ENCODE results near the gene ATP13A4. TPM values are rescaled to one million over a fixed set of nuclear protein-coding genes. Genes with fewer than 3 reads are reported as not detected.

ATP13A4 gene
- polyA plus RNA-seq, 1 donor (not counting 4 experiments of a cell fraction or from before 2014, with no cell fraction given) = 0.16 TPM

DNA sequence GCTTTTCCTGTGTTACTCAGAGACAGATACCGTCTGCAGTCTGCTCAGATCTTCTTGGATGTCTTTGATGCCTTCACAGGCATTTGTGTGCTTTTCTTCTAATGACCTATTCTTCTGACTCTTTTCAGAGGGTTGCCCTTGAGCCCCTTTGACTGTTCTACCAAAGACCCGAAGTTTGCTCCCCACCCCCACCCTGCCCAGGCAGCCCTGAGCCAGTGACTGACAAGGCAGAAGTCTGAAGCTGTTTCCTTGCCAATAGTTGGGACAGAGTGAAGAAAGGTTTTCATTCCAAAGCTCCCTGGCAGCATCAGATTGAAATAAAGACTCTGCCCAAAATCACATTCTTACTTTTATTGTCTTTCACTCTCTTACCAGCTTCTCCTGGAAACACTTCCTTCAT is 167.1 kb downstream of the ATP13A4 start:
- Histone ChIP-seq H3K4me2 (ENCODE audit: control insufficient read depth, extremely low read depth, insufficient read depth, low read depth, low read length) (no peak overlapping the region), H3K36me3 (ENCODE audit: control insufficient read depth in 2 of 2, extremely low read depth in 1 of 2, insufficient read depth in 2 of 2, low read length in 2 of 2) (no peaks in the 10 kb centered on the region), H4K20me1 (ENCODE audit: control insufficient read depth, extremely low read depth, insufficient read depth, low read length) (no peaks in the 10 kb centered on the region), H3K79me2 (ENCODE audit: control insufficient read depth, insufficient read depth, low read length) (no peaks in the 10 kb centered on the region), H3K27ac (ENCODE audit: control insufficient read depth, insufficient read depth, low read length) (no peak overlapping the region), H3K9ac (ENCODE audit: control insufficient read depth, extremely low read depth, insufficient read depth, low read length) (no peak overlapping the region), H3K9me3 (ENCODE audit: control insufficient read depth, low read depth, low read length) (no peaks in the 10 kb centered on the region), H2AFZ (ENCODE audit: control insufficient read depth, low read length) (no peak overlapping the region), H3K4me1 (ENCODE audit: control insufficient read depth, extremely low read depth, insufficient read depth, low read length) (no peaks in the 10 kb centered on the region), H3K9me1 (ENCODE audit: control insufficient read depth, extremely low read depth, insufficient read depth, low read length) (no peaks in the 10 kb centered on the region), H3K4me3 (ENCODE audit: control insufficient read depth in 2 of 3, extremely low read depth in 1 of 3, insufficient read depth in 2 of 3, low read depth in 1 of 3, low read length in 3 of 3) (no peak overlapping the region), H3K27me3 (ENCODE audit: control insufficient read depth, extremely low read depth, insufficient read depth, low read length) (no peaks in the 10 kb centered on the region)
- TF ChIP-seq, protein P1, sequence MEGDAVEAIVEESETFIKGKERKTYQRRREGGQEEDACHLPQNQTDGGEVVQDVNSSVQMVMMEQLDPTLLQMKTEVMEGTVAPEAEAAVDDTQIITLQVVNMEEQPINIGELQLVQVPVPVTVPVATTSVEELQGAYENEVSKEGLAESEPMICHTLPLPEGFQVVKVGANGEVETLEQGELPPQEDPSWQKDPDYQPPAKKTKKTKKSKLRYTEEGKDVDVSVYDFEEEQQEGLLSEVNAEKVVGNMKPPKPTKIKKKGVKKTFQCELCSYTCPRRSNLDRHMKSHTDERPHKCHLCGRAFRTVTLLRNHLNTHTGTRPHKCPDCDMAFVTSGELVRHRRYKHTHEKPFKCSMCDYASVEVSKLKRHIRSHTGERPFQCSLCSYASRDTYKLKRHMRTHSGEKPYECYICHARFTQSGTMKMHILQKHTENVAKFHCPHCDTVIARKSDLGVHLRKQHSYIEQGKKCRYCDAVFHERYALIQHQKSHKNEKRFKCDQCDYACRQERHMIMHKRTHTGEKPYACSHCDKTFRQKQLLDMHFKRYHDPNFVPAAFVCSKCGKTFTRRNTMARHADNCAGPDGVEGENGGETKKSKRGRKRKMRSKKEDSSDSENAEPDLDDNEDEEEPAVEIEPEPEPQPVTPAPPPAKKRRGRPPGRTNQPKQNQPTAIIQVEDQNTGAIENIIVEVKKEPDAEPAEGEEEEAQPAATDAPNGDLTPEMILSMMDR (optimal IDR thresholded peaks at IDR 0.05 in 1 of 3, IDR thresholded peaks at IDR 0.05 in 1 of 3, conservative IDR thresholded peaks at IDR 0.05 in 1 of 3; ENCODE audit: extremely low read depth in 1 of 3, insufficient read depth in 2 of 3, low read length in 3 of 3) = no peak
- TF ChIP-seq EZH2 (IDR thresholded peaks at IDR 0.05; ENCODE audit: low read length) = no peak
- no peak for DNase-seq (ENCODE audit: low read depth, low spot score)
- no peak for FAIRE-seq
- dilution Hi-C loops (cut with MboI; ENCODE audit: extremely low pct_ligation_motif_present, low sequenced_read_pairs) = no loop called here

DNA sequence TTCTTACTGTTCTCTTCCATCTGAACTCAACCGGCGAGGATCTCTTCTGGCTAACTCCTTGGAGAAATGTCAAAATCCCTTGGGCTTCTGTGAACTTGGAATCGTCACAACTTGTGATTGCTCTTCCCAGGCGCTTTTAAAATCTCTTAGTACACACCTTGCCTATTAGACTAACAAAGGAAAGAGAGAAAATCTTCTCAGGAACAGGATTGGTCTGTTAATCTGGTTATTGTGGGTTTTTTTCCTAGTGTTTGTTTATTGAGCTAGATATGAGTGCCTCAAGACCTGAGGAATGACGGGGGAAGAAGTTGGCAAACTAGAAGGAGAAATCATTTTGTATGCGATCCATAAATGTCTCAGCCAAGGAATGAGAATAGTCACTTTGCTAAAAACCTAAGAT is 176.0 kb downstream of the ATP13A4 start, which contains the start of gene ATP13A5:
Gene ATP13A5 (minus strand): TSS at position 48 of the 400 bp plus-strand sequence. CDS start 28 bp downstream, at position 20.
- Histone ChIP-seq H3K9ac (ENCODE audit: control insufficient read depth, extremely low read depth, insufficient read depth, low read length) (no peak within 1 kb of the TSS), H3K4me3 (ENCODE audit: control insufficient read depth in 2 of 3, extremely low read depth in 1 of 3, insufficient read depth in 2 of 3, low read depth in 1 of 3, low read length in 3 of 3) (no peak within 1 kb of the TSS), H3K79me2 (ENCODE audit: control insufficient read depth, insufficient read depth, low read length) (no peaks in the 10 kb centered on the region), H3K36me3 (ENCODE audit: control insufficient read depth in 2 of 2, extremely low read depth in 1 of 2, insufficient read depth in 2 of 2, low read length in 2 of 2) (no peaks in the 10 kb centered on the region), H4K20me1 (ENCODE audit: control insufficient read depth, extremely low read depth, insufficient read depth, low read length) (no peaks in the 10 kb centered on the region), H3K9me1 (ENCODE audit: control insufficient read depth, extremely low read depth, insufficient read depth, low read length) (no peaks in the 10 kb centered on the region), H3K27ac (ENCODE audit: control insufficient read depth, insufficient read depth, low read length) (no peak within 1 kb of the TSS), H3K4me2 (ENCODE audit: control insufficient read depth, extremely low read depth, insufficient read depth, low read depth, low read length) (no peak within 1 kb of the TSS), H2AFZ (ENCODE audit: control insufficient read depth, low read length) (no peak within 1 kb of the TSS), H3K27me3 (ENCODE audit: control insufficient read depth, extremely low read depth, insufficient read depth, low read length) (no peaks in the 10 kb centered on the region), H3K4me1 (ENCODE audit: control insufficient read depth, extremely low read depth, insufficient read depth, low read length) (no peaks in the 10 kb centered on the region), H3K9me3 (ENCODE audit: control insufficient read depth, low read depth, low read length) (no peaks in the 10 kb centered on the region)
- FAIRE-seq = no peak
- no peak for TF ChIP-seq EZH2 (IDR thresholded peaks at IDR 0.05; ENCODE audit: low read length)
- dilution Hi-C loops (cut with MboI; ENCODE audit: extremely low pct_ligation_motif_present, low sequenced_read_pairs) = no loop called here
- DNase-seq (ENCODE audit: low read depth, low spot score) = no peak

DNA sequence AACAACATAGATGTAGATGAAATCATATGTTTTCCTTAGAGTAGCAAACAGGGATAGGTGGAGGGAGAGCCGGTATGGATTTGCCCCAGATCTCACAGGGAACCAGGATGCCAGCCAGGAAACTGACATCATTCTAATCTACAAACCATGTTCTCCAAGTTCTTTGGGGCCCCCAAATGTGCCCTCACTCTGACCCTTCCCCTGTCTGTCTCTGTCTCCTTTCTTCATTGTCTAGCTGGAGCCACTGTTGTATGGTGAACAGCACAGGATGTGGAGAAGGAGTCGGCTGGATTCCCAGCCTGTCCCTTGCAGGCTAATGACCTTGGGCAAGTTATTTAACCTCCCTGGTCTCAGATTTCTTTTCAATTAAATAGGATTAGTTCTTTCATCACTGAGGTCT is 177.1 kb downstream of the ATP13A4 start:
- Histone ChIP-seq H4K20me1 (ENCODE audit: control insufficient read depth, extremely low read depth, insufficient read depth, low read length) (no peaks in the 10 kb centered on the region), H3K9me3 (ENCODE audit: control insufficient read depth, low read depth, low read length) (no peaks in the 10 kb centered on the region), H3K27me3 (ENCODE audit: control insufficient read depth, extremely low read depth, insufficient read depth, low read length) (no peaks in the 10 kb centered on the region), H3K36me3 (ENCODE audit: control insufficient read depth in 2 of 2, extremely low read depth in 1 of 2, insufficient read depth in 2 of 2, low read length in 2 of 2) (no peaks in the 10 kb centered on the region), H3K9ac (ENCODE audit: control insufficient read depth, extremely low read depth, insufficient read depth, low read length) (no peak overlapping the region), H3K9me1 (ENCODE audit: control insufficient read depth, extremely low read depth, insufficient read depth, low read length) (no peaks in the 10 kb centered on the region), H2AFZ (ENCODE audit: control insufficient read depth, low read length) (no peak overlapping the region), H3K79me2 (ENCODE audit: control insufficient read depth, insufficient read depth, low read length) (no peaks in the 10 kb centered on the region), H3K4me2 (ENCODE audit: control insufficient read depth, extremely low read depth, insufficient read depth, low read depth, low read length) (no peak overlapping the region), H3K4me3 (ENCODE audit: control insufficient read depth in 2 of 3, extremely low read depth in 1 of 3, insufficient read depth in 2 of 3, low read depth in 1 of 3, low read length in 3 of 3) (no peak overlapping the region), H3K27ac (ENCODE audit: control insufficient read depth, insufficient read depth, low read length) (no peak overlapping the region), H3K4me1 (ENCODE audit: control insufficient read depth, extremely low read depth, insufficient read depth, low read length) (no peaks in the 10 kb centered on the region)
- FAIRE-seq = no peak
- no peak for TF ChIP-seq EZH2 (IDR thresholded peaks at IDR 0.05; ENCODE audit: low read length)
- TF ChIP-seq, protein P1 (optimal IDR thresholded peaks at IDR 0.05 in 1 of 3, IDR thresholded peaks at IDR 0.05 in 1 of 3, conservative IDR thresholded peaks at IDR 0.05 in 1 of 3; ENCODE audit: extremely low read depth in 1 of 3, insufficient read depth in 2 of 3, low read length in 3 of 3) = no peak
- no peak for DNase-seq (ENCODE audit: low read depth, low spot score)
- dilution Hi-C loops (cut with MboI; ENCODE audit: extremely low pct_ligation_motif_present, low sequenced_read_pairs) = no loop called here

All from keratinocyte (primary cell).